NCI-H526 treated with DMSO at 0.1 percent for 48 hours (cell line): ENCODE results near the gene LDB2.

Experiments
- DNase-seq: peaks from one replicate; lab custom pipeline; 2025; lab: John Stamatoyannopoulos, UW

Gene LDB2

DNA sequence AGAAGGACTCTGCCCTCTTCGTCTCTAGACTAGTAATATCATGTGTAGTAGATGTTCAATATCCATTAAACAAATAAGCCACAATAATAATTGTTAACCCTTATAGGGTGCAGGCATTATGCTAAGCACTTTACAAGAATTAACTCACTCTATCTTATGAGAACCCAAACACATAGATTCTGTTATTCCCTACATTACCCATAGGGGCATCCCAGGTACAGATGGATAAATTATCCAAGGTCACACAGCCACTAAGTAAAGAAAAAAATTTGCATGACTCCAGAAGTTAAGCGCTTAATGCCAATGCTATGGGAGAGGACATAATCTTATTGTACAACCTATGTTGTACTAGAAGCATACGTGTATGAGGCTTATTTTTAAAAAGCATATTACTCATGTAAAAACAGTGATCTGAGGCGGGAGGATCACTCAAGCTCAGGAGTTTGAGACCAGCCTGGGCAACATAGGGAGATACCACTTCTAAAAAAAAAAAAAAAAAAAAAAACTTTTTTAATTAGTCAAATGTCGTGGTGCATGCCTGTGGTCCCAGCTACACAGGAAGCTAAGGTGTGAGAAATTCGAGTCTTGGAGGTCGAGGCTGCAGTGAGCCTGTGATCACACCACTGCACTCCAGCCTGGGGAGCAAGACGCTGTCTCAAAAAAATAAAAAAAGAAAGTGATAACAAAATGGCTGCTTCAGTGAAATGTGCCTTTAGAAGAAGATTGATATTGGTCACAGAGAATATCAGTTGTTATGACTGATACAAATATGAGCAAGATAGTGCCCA is 13.6 kb downstream of the LDB2 start:
- DNase-seq: peak; percentile 6

- no peak for DNase-seq
Measured at GRCh38 chr4:16883806-16884205, 14.6 kb downstream of the LDB2 start.

GRCh38 chr4:16881151-16881884 is 17.1 kb downstream of the LDB2 start:
- DNase-seq: no peak

- no peak for DNase-seq
Measured at GRCh38 chr4:16875487-16875886, 23.0 kb downstream of the LDB2 start.

GRCh38 chr4:16869594-16870245 is 28.7 kb downstream of the LDB2 start:
- no peak for DNase-seq

- DNase-seq: no peak
Measured at GRCh38 chr4:16868674-16869073, 29.8 kb downstream of the LDB2 start.

DNA sequence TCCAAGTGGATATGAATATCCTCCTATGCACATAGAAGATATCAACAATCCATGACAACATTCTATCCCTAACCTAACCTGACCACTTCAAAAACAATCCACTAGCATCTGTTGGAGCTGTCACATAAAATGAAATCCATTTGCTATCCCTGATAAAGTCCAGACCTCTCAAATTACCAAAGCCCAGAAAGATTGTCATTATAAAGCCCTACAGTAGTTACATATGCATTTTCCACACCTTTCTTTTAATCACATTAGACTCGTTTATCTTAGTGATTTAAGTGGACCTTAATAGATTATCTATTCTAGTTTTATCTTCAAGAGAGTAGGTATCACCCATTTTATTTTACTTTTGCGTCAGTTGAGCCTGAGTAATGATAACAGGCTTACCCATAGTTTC is 30.6 kb downstream of the LDB2 start:
- no peak for DNase-seq

DNA sequence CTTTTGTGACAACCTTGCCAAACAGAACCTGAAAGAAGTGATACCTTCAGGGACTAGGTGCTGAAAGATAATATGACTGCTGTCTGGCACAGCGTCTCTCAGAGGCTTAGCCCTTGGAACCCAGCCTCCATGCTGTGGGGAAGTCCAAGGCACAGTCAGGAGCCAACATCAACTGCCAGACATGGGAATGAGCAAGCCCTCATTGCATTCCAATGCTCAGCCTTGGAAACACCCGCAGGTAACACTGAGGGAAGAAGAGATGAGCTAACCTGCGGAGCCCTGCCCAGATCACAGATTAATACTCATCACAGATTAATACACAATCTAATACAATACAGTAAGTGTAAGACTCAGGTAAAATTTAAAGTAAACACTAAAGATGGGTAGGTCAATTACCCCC is 31.5 kb downstream of the LDB2 start:
- no peak for DNase-seq

GRCh38 chr4:16865897-16866283 is 32.6 kb downstream of the LDB2 start:
- DNase-seq: no peak

DNA sequence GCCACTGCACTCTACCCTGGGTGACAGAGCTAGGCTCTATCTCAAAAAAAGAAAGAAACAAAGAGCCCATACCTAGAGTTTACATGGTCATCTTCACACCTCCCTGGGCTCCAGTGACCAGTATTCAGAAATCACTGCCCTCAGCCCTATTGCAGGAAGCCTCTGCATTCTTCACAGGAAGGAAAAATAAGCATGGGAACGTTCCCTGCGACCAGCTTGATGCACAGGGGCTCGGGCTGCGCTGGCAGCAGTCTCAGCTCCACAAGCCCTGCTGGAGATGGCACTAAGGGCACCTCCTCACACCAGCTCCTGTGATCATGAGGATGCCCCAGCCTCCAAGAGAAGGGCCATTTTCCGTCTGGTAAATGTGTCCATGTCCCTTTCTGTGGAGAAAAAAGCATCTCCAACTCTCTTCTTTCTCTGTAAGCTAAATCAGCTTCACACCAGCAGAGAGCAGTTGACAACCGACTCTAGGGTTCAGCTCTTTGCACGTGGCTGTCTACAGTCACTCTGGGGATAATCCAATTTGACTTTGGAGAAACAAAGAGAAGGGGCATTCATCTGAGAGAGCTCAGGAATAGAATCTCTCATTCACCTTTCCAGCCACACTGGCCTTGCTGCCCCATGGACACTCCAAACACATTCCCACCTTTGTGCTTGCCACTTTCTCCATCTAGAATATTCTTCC is 33.1 kb downstream of the LDB2 start:
- DNase-seq: no peak

DNA sequence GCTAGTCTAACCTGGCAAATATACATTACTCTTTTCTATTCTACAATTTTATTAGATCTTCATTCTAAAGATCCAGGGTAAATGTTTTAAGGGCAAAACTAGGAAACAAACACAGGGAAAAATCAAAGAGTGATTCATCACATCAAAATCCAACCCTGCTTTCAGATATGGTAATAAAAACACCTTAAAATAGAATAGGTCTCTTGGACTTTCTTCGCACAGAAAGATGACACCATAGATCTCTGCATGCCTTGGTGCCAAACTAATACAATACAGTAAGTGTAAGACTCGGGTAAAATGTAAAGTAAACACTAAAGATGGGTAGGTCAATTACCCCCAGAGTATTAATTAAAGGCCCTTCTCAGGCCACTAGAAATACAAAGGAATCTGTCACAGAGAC is 34.2 kb downstream of the LDB2 start:
- DNase-seq: no peak

GRCh38 chr4:16862697-16863096 is 35.7 kb downstream of the LDB2 start:
- DNase-seq: no peak

- no peak for DNase-seq
Measured at GRCh38 chr4:16860516-16860915, 37.9 kb downstream of the LDB2 start.

- DNase-seq: no peak
Measured at GRCh38 chr4:16859031-16859430, 39.4 kb downstream of the LDB2 start.

GRCh38 chr4:16858275-16858752 is 40.1 kb downstream of the LDB2 start:
- DNase-seq: no peak

- no peak for DNase-seq
Measured at GRCh38 chr4:16857425-16857824, 41.0 kb downstream of the LDB2 start.

GRCh38 chr4:16853640-16854039 is 44.8 kb downstream of the LDB2 start:
- DNase-seq: no peak

GRCh38 chr4:16852644-16853043 is 45.8 kb downstream of the LDB2 start:
- DNase-seq: no peak

DNA sequence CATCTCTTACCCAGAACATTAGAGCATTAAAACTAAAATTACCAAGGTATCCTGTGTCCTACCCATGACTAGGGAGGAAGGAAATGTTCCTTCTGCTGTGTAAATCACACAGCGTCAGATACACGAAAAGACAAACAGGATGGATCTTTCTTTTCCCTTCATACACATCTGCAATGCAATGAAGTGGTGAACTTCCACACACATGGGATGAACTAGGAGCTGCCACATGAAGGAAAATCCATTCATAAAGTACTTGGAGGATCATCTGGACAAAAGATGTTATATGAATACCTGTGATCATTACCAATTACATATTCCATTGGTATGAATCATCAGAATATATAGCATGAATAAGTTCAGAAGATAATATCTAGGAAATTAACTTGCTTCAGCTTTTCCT is 46.2 kb downstream of the LDB2 start:
- DNase-seq: no peak

- DNase-seq: no peak
Measured at GRCh38 chr4:16846540-16847117, 51.8 kb downstream of the LDB2 start.

GRCh38 chr4:16844816-16845586 is 53.4 kb downstream of the LDB2 start:
- DNase-seq: no peak
